Sigmoid colon (tissue), 4 donors: Measurements from ENCODE around the gene CUZD1.

Experiments
- EP300 ChIP-seq, 4 donors: sonication (generic); formaldehyde crosslinking; IDR thresholded peaks; one replicate each; pipeline ENCODE4 v1.6.1; 2017; ENCODE audit warnings: antibody characterized with exemption in 4 of 4
- POLR2A ChIP-seq, 2 donors: fragments of 450-650 bp; IDR thresholded peaks; one replicate each; pipeline ENCODE4 v1.6.1; 2016; ENCODE audit warnings: antibody characterized with exemption in 2 of 2, mild to moderate bottlenecking in 2 of 2, moderate library complexity in 2 of 2
- TF ChIP-seq, protein P1 (sequence below), 4 experiments: fragments of 450-650 bp in 3 of 4; fragments of 200-600 bp in 1 of 4; IDR thresholded peaks; one replicate each; pipeline ENCODE4 v1.5.1; 2016 to 2019; ENCODE audit warnings: antibody characterized with exemption in 4 of 4, mild to moderate bottlenecking in 3 of 4, moderate library complexity in 2 of 4

DNA sequence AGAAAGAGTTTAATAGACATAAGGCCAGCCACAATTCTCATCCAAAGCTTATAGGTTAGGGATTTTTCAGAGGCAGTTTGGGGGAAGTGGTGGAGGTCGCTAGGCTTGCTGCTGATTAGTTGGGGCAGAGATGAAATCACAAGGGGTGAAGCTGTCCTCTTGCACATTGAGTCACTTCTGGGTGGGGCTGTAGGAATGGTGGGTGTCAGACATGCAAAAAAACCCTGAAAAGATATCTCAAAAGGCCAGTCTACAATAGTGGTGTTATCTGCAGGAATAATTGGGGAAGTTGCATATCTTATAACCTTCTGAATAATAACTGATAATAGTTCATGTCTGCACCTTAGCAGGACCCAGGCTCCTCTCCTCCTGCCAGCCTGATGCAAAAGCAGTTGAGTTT, 31.6 kb upstream of the CUZD1 start:
- TF ChIP-seq, protein P1, sequence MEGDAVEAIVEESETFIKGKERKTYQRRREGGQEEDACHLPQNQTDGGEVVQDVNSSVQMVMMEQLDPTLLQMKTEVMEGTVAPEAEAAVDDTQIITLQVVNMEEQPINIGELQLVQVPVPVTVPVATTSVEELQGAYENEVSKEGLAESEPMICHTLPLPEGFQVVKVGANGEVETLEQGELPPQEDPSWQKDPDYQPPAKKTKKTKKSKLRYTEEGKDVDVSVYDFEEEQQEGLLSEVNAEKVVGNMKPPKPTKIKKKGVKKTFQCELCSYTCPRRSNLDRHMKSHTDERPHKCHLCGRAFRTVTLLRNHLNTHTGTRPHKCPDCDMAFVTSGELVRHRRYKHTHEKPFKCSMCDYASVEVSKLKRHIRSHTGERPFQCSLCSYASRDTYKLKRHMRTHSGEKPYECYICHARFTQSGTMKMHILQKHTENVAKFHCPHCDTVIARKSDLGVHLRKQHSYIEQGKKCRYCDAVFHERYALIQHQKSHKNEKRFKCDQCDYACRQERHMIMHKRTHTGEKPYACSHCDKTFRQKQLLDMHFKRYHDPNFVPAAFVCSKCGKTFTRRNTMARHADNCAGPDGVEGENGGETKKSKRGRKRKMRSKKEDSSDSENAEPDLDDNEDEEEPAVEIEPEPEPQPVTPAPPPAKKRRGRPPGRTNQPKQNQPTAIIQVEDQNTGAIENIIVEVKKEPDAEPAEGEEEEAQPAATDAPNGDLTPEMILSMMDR (IDR thresholded peaks at IDR 0.05), result no peak
- TF ChIP-seq POLR2A (IDR thresholded peaks at IDR 0.05) (no peak), EP300 (IDR thresholded peaks at IDR 0.05) (no peak)
